Endothelial cell of umbilical vein (primary cell): ENCODE data around the gene DOCK1.

ENCODE experiments used
- EZH2 ChIP-seq: IDR thresholded peaks from 2 replicates; pipeline ENCODE4 v1.6.1; 2012; ENCODE audit warnings: borderline replicate concordance, low read depth, mild to moderate bottlenecking, moderate library complexity, low read length, inconsistent platforms; ENCODE audit not compliant: severe bottlenecking
- FOS ChIP-seq: IDR thresholded peaks from 2 replicates; pipeline ENCODE4 v1.6.1; 2011; ENCODE audit warnings: mild to moderate bottlenecking, low read length, moderate library complexity, borderline replicate concordance; ENCODE audit not compliant: insufficient read depth
- JUN ChIP-seq: IDR thresholded peaks from 2 replicates; pipeline ENCODE4 v1.6.1; 2011; ENCODE audit warnings: borderline replicate concordance, low read depth; ENCODE audit not compliant: insufficient read length, insufficient read depth
- MYC ChIP-seq: IDR thresholded peaks from one replicate; pipeline ENCODE4 v1.6.1; 2011; ENCODE audit warnings: mild to moderate bottlenecking, low read depth, low read length
- POLR2A ChIP-seq: IDR thresholded peaks from 2 replicates; pipeline ENCODE4 v1.6.1; 2012; ENCODE audit warnings: low read depth, mild to moderate bottlenecking, control low read depth, low read length
- TF ChIP-seq, protein P1 (sequence below), 2 donors: IDR thresholded peaks; 1 replicate in 1 of 2; 2 replicates in 1 of 2; pipeline ENCODE4 v1.5.1; 2011; ENCODE audit warnings: low read length in 2 of 2, mild to moderate bottlenecking in 2 of 2, moderate library complexity in 2 of 2, control low read depth in 1 of 2, inconsistent platforms in 1 of 2, low read depth in 1 of 2; ENCODE audit not compliant: insufficient read depth in 1 of 2; ENCODE audit errors: extremely low read depth in 1 of 2

DNA sequence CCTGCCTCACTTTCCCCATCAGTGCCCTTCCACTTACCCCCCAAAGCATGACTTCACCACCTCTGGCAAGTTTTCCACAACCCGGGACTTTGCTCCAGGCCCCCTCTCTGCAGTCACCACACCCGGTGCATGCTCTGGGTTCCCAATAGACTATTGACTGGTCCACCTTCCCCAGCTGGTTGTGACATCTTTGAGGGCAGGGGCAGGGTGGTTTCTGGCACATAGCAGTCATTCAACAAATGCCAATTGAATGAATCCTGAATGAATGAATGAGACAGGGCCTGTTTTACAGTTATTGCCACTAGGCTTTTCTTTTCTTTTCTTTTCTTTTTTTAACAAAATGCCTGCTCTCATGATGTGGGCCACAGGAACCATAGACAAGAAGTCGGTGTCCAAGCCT lies 28.8 kb upstream of the DOCK1 start:
- TF ChIP-seq, protein P1, sequence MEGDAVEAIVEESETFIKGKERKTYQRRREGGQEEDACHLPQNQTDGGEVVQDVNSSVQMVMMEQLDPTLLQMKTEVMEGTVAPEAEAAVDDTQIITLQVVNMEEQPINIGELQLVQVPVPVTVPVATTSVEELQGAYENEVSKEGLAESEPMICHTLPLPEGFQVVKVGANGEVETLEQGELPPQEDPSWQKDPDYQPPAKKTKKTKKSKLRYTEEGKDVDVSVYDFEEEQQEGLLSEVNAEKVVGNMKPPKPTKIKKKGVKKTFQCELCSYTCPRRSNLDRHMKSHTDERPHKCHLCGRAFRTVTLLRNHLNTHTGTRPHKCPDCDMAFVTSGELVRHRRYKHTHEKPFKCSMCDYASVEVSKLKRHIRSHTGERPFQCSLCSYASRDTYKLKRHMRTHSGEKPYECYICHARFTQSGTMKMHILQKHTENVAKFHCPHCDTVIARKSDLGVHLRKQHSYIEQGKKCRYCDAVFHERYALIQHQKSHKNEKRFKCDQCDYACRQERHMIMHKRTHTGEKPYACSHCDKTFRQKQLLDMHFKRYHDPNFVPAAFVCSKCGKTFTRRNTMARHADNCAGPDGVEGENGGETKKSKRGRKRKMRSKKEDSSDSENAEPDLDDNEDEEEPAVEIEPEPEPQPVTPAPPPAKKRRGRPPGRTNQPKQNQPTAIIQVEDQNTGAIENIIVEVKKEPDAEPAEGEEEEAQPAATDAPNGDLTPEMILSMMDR (IDR thresholded peaks at IDR 0.05; ENCODE audit: extremely low read depth in 1 of 2, insufficient read depth in 1 of 2, low read depth in 1 of 2, low read length in 2 of 2) = no peak
- TF ChIP-seq EZH2 = no peak
- TF ChIP-seq MYC = no peak
- no peak for TF ChIP-seq POLR2A
- TF ChIP-seq JUN = no peak
- TF ChIP-seq FOS = no peak
